SIG-M5 (cell line): ENCODE data around the gene SPEF2.

Source experiments
- DNase-seq: peaks from one replicate; lab custom pipeline; 2025; lab: John Stamatoyannopoulos, UW

Gene SPEF2

GRCh38 chr5:35856765-35857351, 239.2 kb downstream of the SPEF2 start, which contains the start of gene IL7R:
Gene IL7R, plus strand, starts transcription at chr5:35856891. Its CDS starts 87 bp downstream, at chr5:35856978.
- peak; percentile 51 for DNase-seq

GRCh38 chr5:35857606-35858205, 240.0 kb downstream of the SPEF2 start:
- DNase-seq, result no peak

GRCh38 chr5:35859101-35859661, 241.5 kb downstream of the SPEF2 start:
- no peak for DNase-seq

- DNase-seq, result no peak
These were observed 243.0 kb downstream of the SPEF2 start for GRCh38 chr5:35860686-35861085.

GRCh38 chr5:35861718-35862117, 244.1 kb downstream of the SPEF2 start:
- no peak for DNase-seq

GRCh38 chr5:35862126-35862525, 244.5 kb downstream of the SPEF2 start:
- DNase-seq, result no peak

- no peak for DNase-seq
These were observed 245.5 kb downstream of the SPEF2 start for GRCh38 chr5:35863159-35863558.
